Adrenal gland (tissue), 12 donors: ENCODE data around the gene HDAC4. TPM values are rescaled to one million over a fixed set of nuclear protein-coding genes. Genes with fewer than 3 reads are reported as not detected.
A peak's percentile ranks its signal among the peaks of the same experiment; 100 is the strongest.

Experiments
- DNase-seq, 7 donors: peaks; one replicate each; pipeline ENCODE4 v3.0.0-alpha.2; 2019 to 2020
- H3K27ac ChIP-seq, 5 donors: fragments of 200-600 bp; sonication (generic) in 4 of 5; 1 replicate in 3 of 5; 2 replicates in 2 of 5; pipeline versions ENCODE4 v1.5.1 to v1.8.0; 2016 to 2020; ENCODE audit warnings: mild to moderate bottlenecking in 1 of 5
- H3K27me3 ChIP-seq: fragments of 200-600 bp; 2 replicates; pipeline ENCODE4 v1.8.0; 2021
- H3K36me3 ChIP-seq, 2 donors: fragments of 200-600 bp; replicated peaks in 1 of 2; 1 replicate in 1 of 2; 2 replicates in 1 of 2; pipeline versions ENCODE4 v1.5.1 to v1.8.0; 2018 to 2022
- H3K4me1 ChIP-seq, 2 donors: fragments of 200-600 bp; replicated peaks in 1 of 2; 1 replicate in 1 of 2; 2 replicates in 1 of 2; pipeline versions ENCODE4 v1.5.1 to v1.8.0; 2018 to 2021
- H3K4me3 ChIP-seq, 4 donors: fragments of 200-600 bp; sonication (generic) in 3 of 4; one replicate each; pipeline ENCODE4 v1.5.1; 2016 to 2018
- H3K9me3 ChIP-seq, 3 donors: fragments of 200-600 bp; sonication (generic) in 1 of 3; replicated peaks in 1 of 3; 1 replicate in 2 of 3; 2 replicates in 1 of 3; pipeline versions ENCODE4 v1.5.1 to v1.8.0; 2016 to 2021
- CTCF ChIP-seq, 6 experiments: fragments of 450-650 bp in 4 of 6; fragments of 200-600 bp in 2 of 6; sonication (generic) in 1 of 6; IDR thresholded peaks; 1 replicate in 5 of 6; 2 replicates in 1 of 6; pipeline versions ENCODE4 v1.5.1 to v1.8.0; 2016 to 2021; ENCODE audit warnings: antibody characterized with exemption in 6 of 6, mild to moderate bottlenecking in 2 of 6, moderate library complexity in 1 of 6
- POLR2A ChIP-seq, 2 donors: fragments of 450-650 bp; IDR thresholded peaks; one replicate each; pipeline ENCODE4 v1.6.1; 2017; ENCODE audit warnings: antibody characterized with exemption in 2 of 2, mild to moderate bottlenecking in 2 of 2, moderate library complexity in 1 of 2
- WGBS, 4 donors: extraction: QIAGEN DNeasy Blood & Tissue Kit in 2 of 4; methylation state at CpG; one replicate each; pipeline versions ENCODE4 v1.1.5 to v1.1.7; 2013 to 2017; 5-methylcytosine and 5-hydroxymethylcytosine counted together
- intact Hi-C, 2 donors: fragments of 100-400 bp; cut with DNase I; formaldehyde crosslinking; loops; one replicate each; pipeline versions ENCODE4 v1.14.1 to v1.15.0; 2022 to 2023
- polyA plus RNA-seq, 3 donors: library from polyadenylated mRNA; stranded (reverse); fragments of 200-250 nt in 2 of 3; fragments of 350-450 nt in 1 of 3; fragmentation: Illumina TruSeq in 1 of 3; extraction: RNeasy Lipid Tissue Mini Kit (QIAGEN cat#74804) in 1 of 3; gene quantifications; one replicate each; pipeline ENCODE4 v1.2.3, GENCODE V29; 2013 to 2014
- total RNA-seq, 9 donors: library from RNA; depleted of rRNA in 4 of 9; stranded (reverse); fragments of >200 nt in 4 of 9; fragments of 120-200 nt in 1 of 9; fragmentation: NEBNext Ultra II Directional in 1 of 9; extraction: Animal tissue kit (Norgen Biotek cat#: 25700) in 1 of 9; gene quantifications; one replicate each; pipeline versions ENCODE4 v1.1.0 to v1.2.4, GENCODE V29; 2013 to 2023
- donor health status: healthy with polysubstance abuse.
- donor health status: Bipolar disorder and iron deficiency.
- donor health status: DM: yes; HTN: yes; CAD: no.
- donor health status: DM: no; HTN: no; CAD: no.
- donor health status: DM: no; HTN: no; CAD: no.
- donor health status: DM: yes; HTN: yes; CAD: no.

The HDAC4 gene
- total and polyA plus RNA-seq, 12 donors = 8.3 to 88.9 (median 28.7) TPM

- H3K27me3 ChIP-seq = no peaks in the 10 kb centered on the region
- no peak overlapping the region for H3K4me3 ChIP-seq
- intact Hi-C loops = no loop called here
- WGBS, 4 donors = 90 to 93% (median 90%) methylated on average over 28 to 29 of the region's 29 CpGs
- H3K27ac ChIP-seq = no peak overlapping the region
- TF ChIP-seq POLR2A (IDR thresholded peaks at IDR 0.05) (no peak), CTCF (IDR thresholded peaks at IDR 0.05) (no peak)
- H3K4me1 ChIP-seq = no peaks in the 10 kb centered on the region
- H3K9me3 ChIP-seq = no peaks in the 10 kb centered on the region
- peaks cover 0 to 46% of the 10 kb centered on the region in 2 donors for H3K36me3 ChIP-seq
- DNase-seq = no peak
Measured at GRCh38 chr2:239085201-239085992, 315.4 kb downstream of the HDAC4 start.

GRCh38 chr2:239084007-239084406 is 316.8 kb downstream of the HDAC4 start:
- TF ChIP-seq CTCF (IDR thresholded peaks at IDR 0.05) = no peak
- TF ChIP-seq POLR2A (IDR thresholded peaks at IDR 0.05) = no peak
- Histone ChIP-seq H3K4me1 (no peaks in the 10 kb centered on the region), H3K27ac (no peak overlapping the region), H3K4me3 (no peak overlapping the region), H3K36me3 (peaks cover 0 to 55% of the 10 kb centered on the region in 2 donors), H3K9me3 (no peaks in the 10 kb centered on the region), H3K27me3 (no peaks in the 10 kb centered on the region)
- 94 to 98% (median 97%) methylated on average over 24 of the region's 24 CpGs for WGBS, 4 donors
- intact Hi-C loops = no loop called here
- no peak for DNase-seq

GRCh38 chr2:239082425-239082824 is 318.4 kb downstream of the HDAC4 start:
- Histone ChIP-seq H3K9me3 (no peaks in the 10 kb centered on the region), H3K4me3 (no peak overlapping the region), H3K27ac (peak overlapping the region in 1 of 5 donors; percentile 41), H3K4me1 (peaks cover 0 to 8% of the 10 kb centered on the region in 2 donors), H3K36me3 (peaks cover 0 to 47% of the 10 kb centered on the region in 2 donors), H3K27me3 (no peaks in the 10 kb centered on the region)
- intact Hi-C loops = no loop called here
- TF ChIP-seq POLR2A (IDR thresholded peaks at IDR 0.05) (no peak), CTCF (IDR thresholded peaks at IDR 0.05) (no peak)
- WGBS, 4 donors = 80 to 86% (median 84%) methylated on average over 13 to 14 of the region's 14 CpGs
- DNase-seq = peak in 1 of 7 donors; percentile 75

- no peak for TF ChIP-seq CTCF (IDR thresholded peaks at IDR 0.05)
- no peak for TF ChIP-seq POLR2A (IDR thresholded peaks at IDR 0.05)
- intact Hi-C loops = no loop called here
- DNase-seq = peak in 1 of 7 donors; percentile 76
- Histone ChIP-seq H3K27me3 (no peaks in the 10 kb centered on the region), H3K4me3 (no peak overlapping the region), H3K4me1 (peaks cover 0 to 8% of the 10 kb centered on the region in 2 donors), H3K27ac (peak overlapping the region in 1 of 5 donors; percentile 41), H3K36me3 (peaks cover 0 to 52% of the 10 kb centered on the region in 2 donors), H3K9me3 (no peaks in the 10 kb centered on the region)
- 72 to 86% (median 79%) methylated on average over 15 to 18 of the region's 18 CpGs for WGBS, 4 donors
Measured at GRCh38 chr2:239081622-239082021, 319.2 kb downstream of the HDAC4 start.
